Mammary epithelial cell (primary cell): ENCODE data around the gene CYSRT1.

ENCODE experiments used
- CTCF ChIP-seq, 2 donors: IDR thresholded peaks in 1 of 2; conservative IDR thresholded peaks in 1 of 2; 2 replicates each; pipeline ENCODE4 v1.5.1; 2011 to 2012; ENCODE audit warnings: inconsistent platforms in 2 of 2, low read length in 2 of 2, mild to moderate bottlenecking in 2 of 2, control low read depth in 1 of 2, low read depth in 1 of 2; ENCODE audit not compliant: insufficient read depth in 1 of 2; ENCODE audit errors: extremely low read depth in 1 of 2
- EZH2 ChIP-seq: IDR thresholded peaks from 2 replicates; pipeline ENCODE4 v1.6.1; 2012; ENCODE audit warnings: low read length, inconsistent platforms, borderline replicate concordance

DNA sequence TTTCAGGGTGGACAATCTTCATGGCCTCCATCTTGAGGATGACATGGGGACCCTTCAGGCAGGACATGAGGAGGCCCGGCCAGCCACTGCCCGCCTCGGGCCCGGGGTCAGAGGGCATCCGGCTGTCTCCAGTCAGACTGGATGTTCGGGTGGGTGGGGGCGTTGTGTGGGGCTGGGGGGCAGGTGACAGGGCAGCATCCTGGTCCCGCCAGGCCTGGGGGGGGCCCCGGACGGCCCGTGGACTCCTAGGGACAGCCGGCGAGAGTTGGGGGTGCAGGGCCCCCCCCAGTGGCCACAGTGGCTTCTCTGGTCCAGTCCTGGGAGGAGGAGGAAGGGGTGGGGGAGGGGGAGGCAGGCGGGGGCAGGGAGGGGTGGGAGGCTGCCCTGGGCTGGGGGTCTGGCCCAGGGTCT is 3.9 kb upstream of the CYSRT1 start:
- TF ChIP-seq CTCF (conservative IDR thresholded peaks at IDR 0.05 in 1 of 2, IDR thresholded peaks at IDR 0.05 in 1 of 2; ENCODE audit: extremely low read depth in 1 of 2, insufficient read depth in 1 of 2, low read depth in 1 of 2, low read length in 2 of 2) (no peak), EZH2 (no peak)
